Posterior cingulate gyrus (tissue), 11 donors: ENCODE data around the gene ADARB1.

ENCODE experiments used
- DNase-seq, 10 donors: peaks; one replicate each; pipeline versions ENCODE4 v3.0.0 to v3.0.0-alpha.2; 2020 to 2021; ENCODE audit warnings: mixed read lengths in 3 of 10
- intact Hi-C: fragments of 100-400 bp; cut with DNase I; formaldehyde crosslinking; loops from one replicate; pipeline ENCODE4 v1.15.1; 2023

The ADARB1 gene

GRCh38 chr21:45178070-45178608 lies 103.8 kb downstream of the ADARB1 start:
- peak in 1 of 10 donors; percentile 65 for DNase-seq
- intact Hi-C loops, result no loop called here

GRCh38 chr21:45178971-45179370 lies 104.6 kb downstream of the ADARB1 start:
- intact Hi-C loops, result no loop called here
- no peak for DNase-seq

- intact Hi-C loops, result no loop called here
- no peak for DNase-seq
These were observed 105.3 kb downstream of the ADARB1 start for GRCh38 chr21:45179568-45180245.

- DNase-seq, result no peak
- intact Hi-C loops, result no loop called here
These were observed 105.8 kb downstream of the ADARB1 start for GRCh38 chr21:45180246-45180599.

- no peak for DNase-seq
- intact Hi-C loops, result no loop called here
These were observed 108.6 kb downstream of the ADARB1 start for GRCh38 chr21:45182958-45183357.

DNA sequence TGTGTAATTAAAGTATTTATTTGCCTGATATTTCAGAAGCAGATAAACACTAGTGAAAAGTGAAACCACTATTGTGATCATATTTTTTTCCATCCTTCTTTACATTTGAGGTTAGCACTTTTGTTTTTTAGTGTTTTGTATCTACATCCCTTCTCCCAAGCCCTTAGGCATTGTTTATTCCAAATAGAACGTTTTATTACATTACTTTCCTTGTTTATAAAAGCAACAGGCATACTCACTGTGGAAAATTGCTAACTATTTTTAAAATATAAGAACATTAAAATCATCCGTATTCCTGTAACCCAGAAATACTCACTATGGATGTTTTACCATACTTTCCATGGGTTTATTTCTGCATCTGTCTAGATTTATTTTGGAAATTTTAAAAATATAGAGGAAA lies 109.5 kb downstream of the ADARB1 start:
- intact Hi-C loops, result no loop called here
- no peak for DNase-seq

GRCh38 chr21:45184869-45185268 lies 110.5 kb downstream of the ADARB1 start:
- DNase-seq, result no peak
- intact Hi-C loops, result no loop called here

DNA sequence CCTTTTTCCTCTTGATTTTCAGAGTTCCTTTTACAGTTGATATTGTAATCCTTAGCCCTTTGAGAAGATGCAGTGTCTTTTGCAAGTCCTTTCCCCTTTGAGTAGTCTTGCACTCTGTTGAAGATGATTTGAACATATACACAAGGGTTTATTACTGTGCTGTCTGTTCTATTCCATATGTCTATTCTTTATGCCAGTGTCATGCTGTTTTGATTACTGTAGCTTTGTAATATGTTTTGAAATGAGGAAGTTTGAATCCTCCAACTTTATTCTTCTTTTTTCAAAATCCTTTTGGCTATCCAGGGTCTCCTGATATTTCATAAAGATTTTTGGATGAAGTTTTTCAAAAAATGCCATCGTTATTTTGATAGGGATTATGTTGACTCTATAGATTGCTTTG lies 112.3 kb downstream of the ADARB1 start:
- intact Hi-C loops, result no loop called here

GRCh38 chr21:45187646-45188045 lies 113.3 kb downstream of the ADARB1 start:
- DNase-seq, result no peak
- intact Hi-C loops, result no loop called here

More for the DNA sequence above, 112.3 kb downstream of the ADARB1 start:
- DNase-seq, result no peak

DNA sequence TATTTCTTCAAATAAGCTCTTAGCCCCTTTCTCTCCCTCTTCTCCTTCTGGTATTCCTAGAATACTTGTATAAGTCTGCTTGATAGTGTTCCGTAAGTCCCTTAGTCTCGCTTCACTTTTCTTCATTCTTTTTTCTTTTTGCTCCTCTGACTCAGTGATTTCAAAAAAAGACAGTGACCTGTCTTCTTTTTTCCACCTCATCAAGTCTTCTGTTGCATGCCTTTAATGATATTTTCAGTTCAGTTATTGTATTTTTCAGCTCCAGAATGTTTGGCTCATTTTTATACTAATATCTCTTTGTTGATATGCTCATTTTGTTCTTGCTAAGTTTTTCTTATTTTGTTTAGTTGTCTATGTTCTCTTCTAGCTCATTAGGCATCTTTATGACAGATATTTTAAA lies 115.6 kb downstream of the ADARB1 start:
- intact Hi-C loops, result no loop called here
- no peak for DNase-seq

DNA sequence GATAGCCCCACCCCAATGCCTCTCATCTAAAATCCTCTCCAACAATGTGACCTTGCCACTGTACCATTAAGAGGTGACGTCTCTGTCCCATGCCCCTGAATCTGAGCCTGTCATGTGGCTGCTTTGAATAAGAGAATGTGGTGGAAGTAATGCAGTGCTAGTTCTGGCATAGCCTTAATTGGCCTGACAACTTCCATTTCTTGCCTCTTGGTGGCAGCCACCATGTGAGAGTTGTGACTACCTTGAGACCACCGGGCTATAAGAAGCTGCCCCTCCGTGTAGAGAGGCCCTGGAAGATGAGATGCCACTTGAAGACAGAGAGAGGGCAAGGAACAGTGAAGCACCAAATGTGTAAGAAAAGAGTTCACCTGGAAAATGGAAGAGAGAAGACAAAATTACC lies 118.0 kb downstream of the ADARB1 start:
- intact Hi-C loops, result no loop called here

DNA sequence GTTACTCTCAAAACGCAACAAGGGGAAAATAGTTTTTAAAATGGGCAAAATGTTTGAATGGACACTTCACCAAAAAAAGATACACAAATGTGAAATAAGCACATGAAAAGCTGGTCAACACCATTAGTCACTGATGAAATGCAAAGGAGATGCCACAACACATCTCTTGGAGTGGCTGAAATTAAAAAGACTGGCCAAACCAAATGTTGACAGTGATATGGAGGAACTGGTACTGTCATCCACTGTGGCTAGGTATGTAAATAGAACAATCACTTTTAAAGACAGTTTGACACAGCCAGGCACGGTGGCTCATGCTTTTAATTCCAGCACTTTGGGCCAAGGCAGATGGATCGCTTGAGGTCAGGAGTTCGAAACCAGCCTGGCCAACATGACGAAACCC lies 122.2 kb downstream of the ADARB1 start:
- intact Hi-C loops, result no loop called here
- no peak for DNase-seq

More for the DNA sequence above, 118.0 kb downstream of the ADARB1 start:
- DNase-seq, result no peak

DNA sequence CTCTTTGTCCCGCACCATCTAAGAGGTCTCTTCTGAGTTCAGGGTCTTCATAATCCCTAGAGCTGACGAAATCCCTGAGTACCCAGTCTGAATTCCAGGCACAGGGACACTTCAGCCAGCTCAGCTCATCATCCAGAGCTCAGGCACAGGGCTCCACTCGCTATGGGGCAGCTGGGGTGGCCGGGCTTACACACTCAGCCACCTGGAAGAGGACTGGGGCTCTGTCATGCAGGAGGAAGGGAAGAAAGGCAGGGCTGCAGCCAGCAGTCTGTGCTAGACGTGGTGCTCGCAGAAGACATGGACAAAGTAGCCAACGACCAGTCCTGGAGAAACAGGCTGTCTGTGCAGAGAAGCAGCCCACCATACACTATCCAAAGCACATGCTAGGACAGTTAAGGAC lies 124.8 kb downstream of the ADARB1 start:
- DNase-seq, result peak in 1 of 10 donors; percentile 35
- intact Hi-C loops, result no loop called here

- DNase-seq, result no peak
- intact Hi-C loops, result no loop called here
These were observed 125.7 kb downstream of the ADARB1 start for GRCh38 chr21:45200031-45200430.

DNA sequence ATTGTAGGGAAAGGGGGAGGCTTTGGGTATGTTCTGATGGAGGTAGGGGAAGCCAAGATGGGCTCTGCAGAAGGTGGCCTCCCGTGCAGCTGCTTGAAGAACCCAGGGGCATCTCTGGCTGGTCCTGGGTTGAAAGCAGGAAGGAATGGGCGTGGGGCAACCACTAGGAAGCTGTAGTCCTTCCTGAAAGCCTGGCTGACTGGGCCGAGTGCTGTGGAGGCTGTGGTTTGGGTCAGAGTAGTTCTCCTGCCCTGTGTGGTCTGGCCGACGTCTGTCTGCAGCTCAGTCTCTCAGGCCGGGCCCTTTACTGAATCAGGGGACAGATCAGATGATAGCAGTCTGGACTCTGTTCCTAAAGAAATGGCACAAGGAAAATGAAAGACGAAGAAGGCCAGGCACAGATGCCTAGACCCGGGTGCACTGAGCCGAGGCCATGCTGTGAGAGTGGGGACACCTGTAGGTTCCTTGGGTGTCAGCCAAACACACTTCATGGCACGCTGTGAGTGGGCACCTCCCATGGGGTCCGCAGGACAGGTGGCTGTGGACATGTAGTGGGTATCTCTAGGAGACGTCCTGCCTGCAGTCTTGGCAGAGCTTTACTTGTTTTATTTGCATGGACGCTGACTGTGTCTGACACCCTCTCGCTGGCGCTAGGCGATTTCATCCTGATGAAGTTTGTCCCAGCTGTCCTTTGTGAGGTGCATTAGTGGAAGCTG lies 126.4 kb downstream of the ADARB1 start:
- peak in 1 of 10 donors; percentile 58 for DNase-seq
- intact Hi-C loops, result no loop called here

- intact Hi-C loops, result no loop called here
- DNase-seq, result no peak
These were observed 128.0 kb downstream of the ADARB1 start for GRCh38 chr21:45202344-45202743.

- intact Hi-C loops, result no loop called here
- peak in 1 of 10 donors; percentile 47 for DNase-seq
These were observed 128.5 kb downstream of the ADARB1 start for GRCh38 chr21:45202889-45203288.

DNA sequence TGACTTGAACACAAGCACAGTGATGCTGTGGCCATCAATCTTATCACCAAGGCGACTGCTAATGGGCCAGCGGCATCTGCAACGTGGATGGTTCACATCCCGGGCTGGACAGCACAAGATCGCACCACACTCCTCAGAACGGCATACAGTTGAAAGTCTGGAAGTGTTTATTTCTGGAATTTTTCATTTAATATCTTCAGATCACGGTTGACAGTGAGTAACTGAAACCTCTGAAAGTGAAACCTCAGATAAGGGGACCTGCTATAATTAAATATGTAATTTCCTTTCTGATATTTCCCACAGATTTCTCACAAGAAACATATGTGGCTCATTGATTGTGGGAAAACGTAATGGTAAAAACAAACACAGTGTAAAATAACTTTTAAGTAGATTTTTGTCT lies 129.6 kb downstream of the ADARB1 start:
- intact Hi-C loops, result no loop called here
- peak in 1 of 10 donors; percentile 39 for DNase-seq

DNA sequence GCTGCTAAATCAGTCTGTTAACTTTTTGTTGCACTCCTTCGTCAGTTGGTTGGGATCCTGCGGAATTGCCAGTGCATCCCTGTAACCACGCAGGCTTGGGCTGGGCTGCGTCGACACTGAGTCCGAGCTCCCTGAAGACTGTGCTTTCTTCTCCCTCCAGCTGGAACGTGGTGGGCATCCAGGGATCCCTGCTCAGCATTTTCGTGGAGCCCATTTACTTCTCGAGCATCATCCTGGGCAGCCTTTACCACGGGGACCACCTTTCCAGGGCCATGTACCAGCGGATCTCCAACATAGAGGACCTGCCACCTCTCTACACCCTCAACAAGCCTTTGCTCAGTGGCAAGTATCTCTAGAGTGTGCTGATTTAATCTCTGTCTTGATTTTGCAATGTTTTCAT lies 130.0 kb downstream of the ADARB1 start:
- intact Hi-C loops, result no loop called here
- peak in 1 of 10 donors; percentile 23 for DNase-seq

DNA sequence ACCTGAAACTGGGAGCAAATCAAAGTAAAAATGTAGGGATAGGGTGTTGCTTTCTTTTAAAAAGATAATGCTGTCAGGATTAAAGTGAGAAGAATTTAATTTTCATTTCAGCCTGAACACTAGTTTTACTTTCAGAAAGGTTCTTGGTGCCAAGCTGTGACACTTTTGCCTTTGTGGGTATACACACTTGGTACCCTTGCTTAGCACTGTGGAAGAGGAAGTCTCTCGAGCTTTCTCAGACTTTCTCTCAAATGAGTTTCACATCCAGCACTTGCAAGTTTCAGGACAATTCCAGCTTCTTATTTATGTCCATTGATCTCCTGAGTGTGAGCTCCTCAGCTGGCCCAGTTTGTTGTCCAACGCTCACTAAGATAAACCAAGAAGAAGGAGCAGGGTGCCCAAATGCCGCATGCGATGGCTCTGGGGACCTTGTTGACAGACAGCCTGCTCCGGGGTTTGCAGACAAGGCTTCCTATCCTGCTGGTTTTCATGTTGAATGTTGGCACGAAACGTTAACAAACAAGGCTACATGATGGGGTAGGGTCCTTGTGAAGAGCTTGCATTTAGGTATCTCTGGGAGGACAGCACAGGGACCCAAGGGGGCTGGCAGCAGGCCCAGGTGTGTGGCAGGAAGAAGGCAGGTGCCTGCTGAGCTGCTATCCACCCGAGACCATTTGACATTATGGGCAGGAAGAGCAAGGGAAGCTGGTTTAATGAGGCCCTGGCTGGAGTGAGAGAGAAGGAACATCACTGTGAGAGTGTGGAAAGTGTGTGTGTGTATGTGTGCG lies 133.7 kb downstream of the ADARB1 start:
- no peak for DNase-seq

DNA sequence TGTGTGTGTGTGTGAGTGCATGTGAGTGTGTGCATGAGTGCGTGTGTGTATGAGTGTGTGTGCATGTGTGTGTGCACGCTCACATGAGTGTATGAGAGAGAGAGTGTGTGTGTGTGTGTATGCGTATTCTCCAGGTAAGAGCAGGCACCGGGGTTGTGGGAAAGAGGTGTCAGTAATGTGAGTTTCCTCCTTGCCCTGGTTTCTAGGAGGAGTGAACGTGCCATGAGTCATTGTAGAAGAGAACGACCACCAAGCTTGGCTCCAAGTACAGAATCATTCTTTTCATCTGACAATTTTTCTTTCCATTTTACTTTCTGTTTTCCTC lies 134.2 kb downstream of the ADARB1 start:
- intact Hi-C loops, result no loop called here
- DNase-seq, result no peak

More for the DNA sequence above, 133.7 kb downstream of the ADARB1 start:
- intact Hi-C loops, result no loop called here
